Measurements from ENCODE around the gene CNPY3.

Gene CNPY3

GRCh38 chr6:42973926-42974325 is 44.6 kb downstream of the CNPY3 start:
- TF ChIP-seq CTCF (IDR thresholded peaks at IDR 0.05): no peak

- no peak for TF ChIP-seq CTCF (IDR thresholded peaks at IDR 0.05)
These were observed 45.7 kb downstream of the CNPY3 start for GRCh38 chr6:42974919-42975505.

GRCh38 chr6:42978487-42978838 is 49.2 kb downstream of the CNPY3 start:
- no peak for TF ChIP-seq CTCF (IDR thresholded peaks at IDR 0.05)

GRCh38 chr6:42978839-42979522 is 49.7 kb downstream of the CNPY3 start, which contains the start of gene PEX6:
Gene PEX6 (minus strand): TSS chr6:42979181. CDS start chr6:42979150, 31 bp downstream.
- TF ChIP-seq CTCF (IDR thresholded peaks at IDR 0.05): no peak

- TF ChIP-seq CTCF (IDR thresholded peaks at IDR 0.05): no peak
These were observed 50.4 kb downstream of the CNPY3 start for GRCh38 chr6:42979523-42980177.

GRCh38 chr6:42981836-42982235 is 52.6 kb downstream of the CNPY3 start:
- no peak for TF ChIP-seq CTCF (IDR thresholded peaks at IDR 0.05)

- TF ChIP-seq CTCF (IDR thresholded peaks at IDR 0.05): no peak
These were observed 55.0 kb downstream of the CNPY3 start, which contains the start of gene PPP2R5D for GRCh38 chr6:42984001-42984923. Gene PPP2R5D (plus strand): TSS chr6:42984570. CDS start chr6:42984678, 108 bp downstream.
